Astrocyte of the cerebellum (primary cell): Measurements from ENCODE around the gene SLC6A3.
"Not testable (repeated sequence)": the region's sequence is repeated elsewhere in the genome, so short reads cannot be mapped to it uniquely, and the experiment has no call there.

Experiments
- DNase-seq: peaks from one replicate; pipeline ENCODE4 v3.0.0-alpha.2; 2011; ENCODE audit warnings: low read depth
- H3K4me3 ChIP-seq: 2 replicates; pipeline ENCODE4 v1.5.1; 2011; ENCODE audit warnings: mild to moderate bottlenecking, low read depth, low read length, moderate library complexity
- CTCF ChIP-seq: IDR thresholded peaks from 2 replicates; pipeline ENCODE4 v1.5.1; 2012; ENCODE audit warnings: low read length, low read depth, moderate library complexity, mild to moderate bottlenecking; ENCODE audit errors: missing control alignments
- in situ Hi-C: cut with HindIII; loops from 2 replicates; pipeline ENCODE4 v1.10.0; 2017; ENCODE audit warnings: low sequenced_read_pairs

Gene SLC6A3

GRCh38 chr5:1362242-1363015 lies 82.8 kb downstream of the SLC6A3 start:
- DNase-seq: no peak
- no peak for TF ChIP-seq CTCF
- in situ Hi-C loops: no loop called here
- no peak overlapping the region for H3K4me3 ChIP-seq

GRCh38 chr5:1360861-1361260 lies 84.4 kb downstream of the SLC6A3 start:
- in situ Hi-C loops: no loop called here
- no peak for DNase-seq
- H3K4me3 ChIP-seq: no peak overlapping the region
- no peak for TF ChIP-seq CTCF

GRCh38 chr5:1360367-1360766 lies 84.9 kb downstream of the SLC6A3 start:
- in situ Hi-C loops, H3K4me3 ChIP-seq, DNase-seq: not testable (repeated sequence)

- DNase-seq: no peak
- H3K4me3 ChIP-seq: no peak overlapping the region
- in situ Hi-C loops: no loop called here
- TF ChIP-seq CTCF: no peak
These were observed 85.5 kb downstream of the SLC6A3 start for GRCh38 chr5:1359713-1360112.

- no peak overlapping the region for H3K4me3 ChIP-seq
- in situ Hi-C loops: no loop called here
- TF ChIP-seq CTCF: no peak
- no peak for DNase-seq
These were observed 86.1 kb downstream of the SLC6A3 start for GRCh38 chr5:1359031-1359645.

GRCh38 chr5:1358726-1359025 lies 86.6 kb downstream of the SLC6A3 start:
- TF ChIP-seq CTCF: no peak
- H3K4me3 ChIP-seq: no peak overlapping the region
- no peak for DNase-seq
- in situ Hi-C loops: no loop called here

- no peak for DNase-seq
- in situ Hi-C loops: no loop called here
- H3K4me3 ChIP-seq: no peak overlapping the region
- no peak for TF ChIP-seq CTCF
These were observed 87.1 kb downstream of the SLC6A3 start for GRCh38 chr5:1357946-1358725.
